Tibial nerve (tissue), 4 donors: ENCODE results near the gene PLEKHB2. TPM values are rescaled to one million over a fixed set of nuclear protein-coding genes. Genes with fewer than 3 reads are reported as not detected.
"Not testable (repeated sequence)": the region's sequence is repeated elsewhere in the genome, so short reads cannot be mapped to it uniquely, and the experiment has no call there.

Experiments
- DNase-seq, 2 donors: peaks; one replicate each; pipeline ENCODE4 v3.0.0-alpha.2; 2019; ENCODE audit warnings: low spot score in 2 of 2
- H3K27ac ChIP-seq, 4 donors: fragments of 200-600 bp; sonication (generic) in 3 of 4; one replicate each; pipeline ENCODE4 v1.5.1; 2017 to 2019; ENCODE audit warnings: mild to moderate bottlenecking in 1 of 4
- H3K27me3 ChIP-seq, 2 donors: fragments of 200-600 bp; sonication (generic) in 1 of 2; one replicate each; pipeline versions ENCODE4 v1.5.1 to v1.6.0; 2017 to 2019
- H3K36me3 ChIP-seq, 3 donors: fragments of 200-600 bp; sonication (generic); one replicate each; pipeline ENCODE4 v1.5.1; 2018 to 2019
- H3K4me1 ChIP-seq, 4 donors: fragments of 200-600 bp; sonication (generic) in 3 of 4; one replicate each; pipeline ENCODE4 v1.5.1; 2017 to 2019
- H3K4me3 ChIP-seq, 4 donors: fragments of 200-600 bp; sonication (generic) in 3 of 4; one replicate each; pipeline ENCODE4 v1.5.1; 2017 to 2019; ENCODE audit warnings: mild to moderate bottlenecking in 1 of 4, moderate library complexity in 1 of 4
- H3K9me3 ChIP-seq, 4 donors: fragments of 200-600 bp; sonication (generic) in 3 of 4; one replicate each; pipeline ENCODE4 v1.5.1; 2017 to 2019
- EP300 ChIP-seq, 2 donors: sonication (generic); formaldehyde crosslinking; IDR thresholded peaks; one replicate each; pipeline ENCODE4 v1.6.1; 2017; ENCODE audit warnings: antibody characterized with exemption in 2 of 2, mild to moderate bottlenecking in 1 of 2
- POLR2A ChIP-seq, 2 donors: fragments of 450-650 bp; IDR thresholded peaks; one replicate each; pipeline ENCODE4 v1.6.1; 2017; ENCODE audit warnings: antibody characterized with exemption in 2 of 2, mild to moderate bottlenecking in 2 of 2, moderate library complexity in 2 of 2
- WGBS, 2 donors: methylation state at CpG; one replicate each; pipeline ENCODE4 v1.1.5; 2018; 5-methylcytosine and 5-hydroxymethylcytosine counted together
- total RNA-seq, 4 donors: library from RNA; depleted of rRNA; stranded (reverse); fragments of >200 nt; gene quantifications; one replicate each; pipeline ENCODE4 v1.1.0, GENCODE V29; 2016
- TF ChIP-seq, protein P1 (sequence below), 5 experiments: fragments of 200-600 bp in 3 of 5; fragments of 450-650 bp in 2 of 5; sonication (generic) in 3 of 5; IDR thresholded peaks; one replicate each; pipeline ENCODE4 v1.5.1; 2016 to 2019; ENCODE audit warnings: antibody characterized with exemption in 5 of 5, mild to moderate bottlenecking in 3 of 5, moderate library complexity in 2 of 5

The PLEKHB2 gene
- total RNA-seq, 4 donors from 2014 or later = 57.9 to 77.9 (median 72.7) TPM

DNA sequence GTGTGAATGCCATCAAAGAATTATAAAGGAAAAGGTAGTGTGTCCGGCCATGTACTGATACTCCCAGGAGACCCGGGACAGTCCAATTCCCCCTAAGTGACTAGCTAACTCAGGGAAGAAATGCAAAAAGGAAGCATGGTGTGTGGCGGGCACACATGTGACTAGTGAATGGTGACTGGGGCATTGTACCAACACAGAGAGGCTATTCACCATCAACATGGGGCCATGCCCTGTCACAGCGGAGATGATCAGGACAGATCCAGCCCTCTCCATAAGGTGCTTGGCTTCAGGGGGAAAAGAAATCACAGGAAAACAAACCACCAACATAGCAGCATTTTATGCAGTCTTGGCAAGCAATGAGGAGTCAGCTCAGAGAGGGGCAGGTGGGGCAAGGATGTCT, 46.2 kb upstream of the PLEKHB2 start:
- H3K27me3 ChIP-seq = no peaks in the 10 kb centered on the region
- H3K4me1 ChIP-seq = peaks cover 0 to 49% (median 14%) of the 10 kb centered on the region in 4 donors
- DNase-seq = no peak
- no peak for TF ChIP-seq POLR2A (IDR thresholded peaks at IDR 0.05)
- TF ChIP-seq EP300 (IDR thresholded peaks at IDR 0.05) = no peak
- TF ChIP-seq, protein P1, sequence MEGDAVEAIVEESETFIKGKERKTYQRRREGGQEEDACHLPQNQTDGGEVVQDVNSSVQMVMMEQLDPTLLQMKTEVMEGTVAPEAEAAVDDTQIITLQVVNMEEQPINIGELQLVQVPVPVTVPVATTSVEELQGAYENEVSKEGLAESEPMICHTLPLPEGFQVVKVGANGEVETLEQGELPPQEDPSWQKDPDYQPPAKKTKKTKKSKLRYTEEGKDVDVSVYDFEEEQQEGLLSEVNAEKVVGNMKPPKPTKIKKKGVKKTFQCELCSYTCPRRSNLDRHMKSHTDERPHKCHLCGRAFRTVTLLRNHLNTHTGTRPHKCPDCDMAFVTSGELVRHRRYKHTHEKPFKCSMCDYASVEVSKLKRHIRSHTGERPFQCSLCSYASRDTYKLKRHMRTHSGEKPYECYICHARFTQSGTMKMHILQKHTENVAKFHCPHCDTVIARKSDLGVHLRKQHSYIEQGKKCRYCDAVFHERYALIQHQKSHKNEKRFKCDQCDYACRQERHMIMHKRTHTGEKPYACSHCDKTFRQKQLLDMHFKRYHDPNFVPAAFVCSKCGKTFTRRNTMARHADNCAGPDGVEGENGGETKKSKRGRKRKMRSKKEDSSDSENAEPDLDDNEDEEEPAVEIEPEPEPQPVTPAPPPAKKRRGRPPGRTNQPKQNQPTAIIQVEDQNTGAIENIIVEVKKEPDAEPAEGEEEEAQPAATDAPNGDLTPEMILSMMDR (IDR thresholded peaks at IDR 0.05) = no peak
- H3K4me3 ChIP-seq = no peak overlapping the region
- 65 to 68% methylated on average over 4 of the region's 4 CpGs for WGBS, 2 donors
- H3K9me3 ChIP-seq = no peaks in the 10 kb centered on the region
- peak overlapping the region in 1 of 4 donors; percentile 29 for H3K27ac ChIP-seq
- peaks cover 0 to 49% (median 0%) of the 10 kb centered on the region in 3 donors for H3K36me3 ChIP-seq

DNA sequence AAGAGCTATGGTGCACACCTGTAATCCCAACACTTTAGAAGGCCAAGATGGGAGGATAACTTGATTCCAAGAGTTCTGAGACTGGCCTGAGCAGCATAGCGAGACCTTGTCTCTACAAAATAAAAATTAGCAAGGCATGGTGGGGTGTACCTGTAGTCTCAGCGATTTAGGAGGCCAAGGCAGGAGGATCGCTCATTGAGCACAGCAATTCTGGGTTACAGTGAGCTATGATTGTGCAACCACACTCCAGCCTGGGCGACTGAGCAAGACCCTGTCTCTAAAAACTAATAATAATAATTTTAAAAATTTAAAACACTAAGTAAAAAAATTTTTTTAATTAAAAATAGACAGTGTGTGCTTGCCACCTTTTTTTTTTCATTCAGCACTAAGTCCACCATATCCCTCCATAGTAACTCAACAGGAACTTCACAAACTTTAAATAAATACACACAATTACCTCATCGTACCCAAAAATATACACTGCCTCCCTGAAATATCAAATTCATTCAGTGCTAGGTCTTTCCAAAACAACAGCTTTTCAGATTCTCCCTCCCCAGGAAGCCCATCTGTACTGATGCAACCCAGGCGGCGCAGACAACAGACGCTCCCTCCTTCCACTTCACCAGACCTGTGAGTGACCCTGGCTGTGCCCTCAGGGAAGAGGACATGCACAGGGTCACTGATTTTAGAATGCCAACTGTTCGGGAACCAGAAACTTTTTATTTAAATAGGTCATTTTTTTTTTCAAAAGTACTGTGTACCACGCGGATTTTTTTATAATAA, 41.4 kb upstream of the PLEKHB2 start:
- WGBS, 2 donors = 78 to 80% methylated on average over 11 of the region's 11 CpGs
- H3K9me3 ChIP-seq = no peaks in the 10 kb centered on the region
- H3K27ac ChIP-seq = no peak overlapping the region
- peaks cover 0 to 47% (median 2%) of the 10 kb centered on the region in 4 donors for H3K4me1 ChIP-seq
- TF ChIP-seq POLR2A (IDR thresholded peaks at IDR 0.05) = no peak
- TF ChIP-seq EP300 (IDR thresholded peaks at IDR 0.05) = no peak
- TF ChIP-seq, protein P1 (IDR thresholded peaks at IDR 0.05) = no peak
- H3K36me3 ChIP-seq = peaks cover 0 to 43% (median 0%) of the 10 kb centered on the region in 3 donors
- H3K27me3 ChIP-seq = no peaks in the 10 kb centered on the region
- no peak overlapping the region for H3K4me3 ChIP-seq
- DNase-seq = no peak

DNA sequence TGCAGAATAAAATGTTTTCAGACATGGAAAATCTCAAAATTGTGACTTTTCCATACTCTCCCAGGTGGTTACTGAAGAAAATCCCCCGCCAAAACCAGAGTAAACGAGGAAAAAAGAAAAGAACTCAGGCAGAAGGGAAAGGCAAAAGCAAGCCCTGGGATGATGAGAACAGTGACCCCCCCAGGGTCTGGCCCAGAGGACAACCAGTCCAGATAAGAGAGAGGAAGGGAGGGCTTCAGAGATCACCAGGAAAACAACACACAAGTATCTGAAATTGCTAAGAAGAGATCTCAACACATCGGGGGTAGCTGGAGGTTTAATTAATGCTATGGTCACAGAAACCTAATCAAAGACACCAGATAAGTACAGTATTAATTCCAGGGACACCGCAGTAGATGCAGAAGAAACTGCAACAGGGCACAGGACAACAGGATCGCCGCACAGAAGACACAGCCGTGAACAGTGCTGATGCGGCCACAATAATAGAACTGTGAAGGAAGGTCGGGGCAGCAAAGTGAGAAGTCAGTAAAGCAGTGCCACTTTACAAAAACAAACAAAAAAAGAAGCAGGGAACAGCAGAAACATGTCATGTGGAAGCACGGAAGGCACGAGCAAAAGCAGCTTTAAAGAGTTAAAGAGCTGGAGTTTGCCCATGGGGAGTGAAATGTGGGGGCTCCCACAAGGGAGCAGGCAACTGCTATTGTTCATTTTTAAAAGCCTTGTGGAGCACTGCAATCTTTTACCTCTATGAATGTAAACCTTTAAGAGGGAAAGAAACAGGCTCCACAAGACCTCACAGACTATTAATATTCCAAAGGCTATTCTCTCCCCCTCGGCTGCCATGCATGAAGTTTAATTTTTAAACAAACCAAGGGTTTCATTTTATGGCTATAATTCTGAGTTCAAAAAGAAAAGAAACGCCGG, 40.3 kb upstream of the PLEKHB2 start:
- Histone ChIP-seq H3K4me3 (no peak overlapping the region), H3K9me3 (no peaks in the 10 kb centered on the region), H3K4me1 (peaks cover 0 to 39% (median 0%) of the 10 kb centered on the region in 4 donors), H3K36me3 (peaks cover 0 to 48% (median 6%) of the 10 kb centered on the region in 3 donors), H3K27ac (no peak overlapping the region), H3K27me3 (no peaks in the 10 kb centered on the region)
- WGBS, 2 donors = 63 to 67% methylated on average over 14 of the region's 14 CpGs
- TF ChIP-seq, protein P1 (IDR thresholded peaks at IDR 0.05) = no peak
- no peak for TF ChIP-seq EP300 (IDR thresholded peaks at IDR 0.05)
- TF ChIP-seq POLR2A (IDR thresholded peaks at IDR 0.05) = no peak
- DNase-seq = no peak

DNA sequence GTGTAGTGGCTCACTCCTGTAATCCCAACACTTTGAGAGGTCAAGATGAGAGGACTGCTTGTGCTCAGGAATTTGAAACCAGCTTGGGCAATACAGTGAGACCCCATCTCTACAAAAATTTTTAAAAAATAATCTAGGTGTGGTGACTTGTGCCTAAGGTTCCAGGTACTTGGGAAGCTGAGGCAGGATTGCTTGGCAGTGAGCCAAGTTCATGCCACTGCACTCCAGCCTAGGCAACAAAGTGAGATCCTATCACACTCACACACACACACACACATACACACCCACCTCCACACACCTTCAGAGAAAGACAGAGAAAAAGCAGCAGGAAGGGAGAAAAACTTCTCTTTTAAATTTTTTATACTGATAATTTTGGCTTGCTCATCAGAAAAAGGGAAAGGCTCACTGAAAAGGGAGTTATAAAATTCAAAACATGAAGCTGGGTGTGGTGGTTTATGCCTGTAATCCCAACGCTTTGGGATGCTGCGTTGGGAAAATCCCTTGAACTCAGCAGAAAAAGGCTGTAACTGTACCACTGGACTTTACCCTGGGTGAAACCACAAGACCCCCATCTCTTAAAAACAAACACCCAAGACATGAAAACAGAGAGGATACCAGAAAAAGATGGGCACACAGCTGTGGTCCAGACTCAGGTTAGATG, 37.5 kb upstream of the PLEKHB2 start:
- WGBS, 2 donors = 46 to 50% methylated on average over 2 of the region's 2 CpGs

DNA sequence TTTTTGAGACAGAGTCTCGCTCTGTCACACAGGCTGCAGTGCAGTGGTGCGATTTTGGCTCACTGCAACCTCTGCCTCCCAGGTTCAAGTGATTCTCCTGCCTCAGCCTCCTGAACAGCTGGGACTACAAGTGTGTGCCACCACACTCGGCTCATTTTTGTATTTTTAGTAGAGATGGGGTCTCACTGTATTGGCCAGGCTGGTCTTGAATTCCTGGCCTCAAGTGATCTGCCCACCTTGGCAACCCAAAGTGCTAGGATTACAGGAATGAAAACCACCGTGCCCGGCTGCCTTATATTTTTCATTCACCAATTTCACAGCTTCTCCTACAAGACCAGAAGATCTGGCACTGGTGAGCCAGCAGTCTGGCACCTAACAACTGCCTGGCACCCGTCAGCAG, 37.0 kb upstream of the PLEKHB2 start:
- Histone ChIP-seq H3K36me3 (peaks cover 0 to 54% (median 6%) of the 10 kb centered on the region in 3 donors), H3K4me1 (peaks cover 0 to 28% (median 0%) of the 10 kb centered on the region in 4 donors)
- DNase-seq, H3K4me3 ChIP-seq, H3K27ac ChIP-seq, H3K9me3 ChIP-seq, H3K27me3 ChIP-seq: not testable (repeated sequence)
- WGBS, 2 donors = 88 to 90% methylated on average over 6 of the region's 6 CpGs

More for the DNA sequence above, 37.5 kb upstream of the PLEKHB2 start:
- Histone ChIP-seq H3K4me3 (no peak overlapping the region), H3K27me3 (no peaks in the 10 kb centered on the region), H3K36me3 (peaks cover 0 to 55% (median 6%) of the 10 kb centered on the region in 3 donors), H3K9me3 (no peaks in the 10 kb centered on the region), H3K27ac (no peak overlapping the region), H3K4me1 (peaks cover 0 to 28% (median 0%) of the 10 kb centered on the region in 4 donors)
- DNase-seq = no peak
- TF ChIP-seq, protein P1 (IDR thresholded peaks at IDR 0.05) = no peak
- TF ChIP-seq POLR2A (IDR thresholded peaks at IDR 0.05) (no peak), EP300 (IDR thresholded peaks at IDR 0.05) (no peak)

DNA sequence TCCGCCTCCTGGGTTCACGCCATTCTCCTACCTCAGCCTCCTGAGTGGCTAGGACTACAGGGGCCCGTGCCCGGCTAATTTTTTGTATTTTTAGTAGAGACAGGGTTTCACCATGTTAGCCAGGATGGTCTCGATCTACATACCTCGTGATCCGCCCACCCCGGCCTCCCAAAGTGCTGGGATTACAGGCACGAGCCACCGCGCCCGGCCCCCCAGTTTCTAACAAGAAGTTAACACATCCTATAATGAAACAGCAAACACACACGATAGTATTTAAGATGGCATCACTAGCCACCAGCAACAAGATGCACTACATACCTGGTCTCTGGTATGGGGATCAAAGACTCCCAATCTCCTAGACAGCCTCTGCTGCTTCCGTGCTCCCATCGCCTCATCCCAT, 29.6 kb upstream of the PLEKHB2 start:
- H3K27ac ChIP-seq, H3K9me3 ChIP-seq, DNase-seq, H3K4me3 ChIP-seq, H3K27me3 ChIP-seq: not testable (repeated sequence)
- 91 to 97% methylated on average over 15 of the region's 15 CpGs for WGBS, 2 donors
- Histone ChIP-seq H3K4me1 (peaks cover 0 to 48% (median 14%) of the 10 kb centered on the region in 4 donors), H3K36me3 (peaks cover 0 to 82% (median 3%) of the 10 kb centered on the region in 3 donors)
